NCI-H2227 (cell line): ENCODE measurements around the gene UBASH3A.
A peak's percentile ranks its signal among the peaks of the same experiment; 100 is the strongest.

Experiments used
- DNase-seq: peaks from one replicate; lab custom pipeline; 2025; ENCODE audit not compliant: unreplicated experiment; lab: John Stamatoyannopoulos, UW

Gene UBASH3A

DNA sequence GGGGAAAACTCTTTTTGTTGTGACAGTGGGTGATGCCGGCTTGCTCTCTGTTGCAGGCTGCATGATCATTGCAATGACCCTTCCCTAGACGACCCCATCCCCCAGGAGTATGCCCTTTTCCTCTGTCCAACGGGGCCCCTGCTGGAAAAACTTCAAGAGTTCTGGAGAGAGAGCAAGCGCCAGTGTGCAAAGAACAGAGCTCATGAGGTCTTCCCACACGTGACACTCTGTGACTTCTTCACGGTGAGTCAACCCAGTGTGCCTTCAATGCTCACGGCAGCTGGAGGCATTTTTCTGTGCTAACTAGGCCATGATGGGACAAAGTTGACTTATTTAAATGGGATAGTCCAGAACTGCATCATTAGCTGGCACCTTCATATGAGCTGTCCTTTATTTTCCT, 5.7 kb downstream of the UBASH3A start:
- DNase-seq: no peak

GRCh38 chr21:42411197-42411869, 7.6 kb downstream of the UBASH3A start:
- no peak for DNase-seq

DNA sequence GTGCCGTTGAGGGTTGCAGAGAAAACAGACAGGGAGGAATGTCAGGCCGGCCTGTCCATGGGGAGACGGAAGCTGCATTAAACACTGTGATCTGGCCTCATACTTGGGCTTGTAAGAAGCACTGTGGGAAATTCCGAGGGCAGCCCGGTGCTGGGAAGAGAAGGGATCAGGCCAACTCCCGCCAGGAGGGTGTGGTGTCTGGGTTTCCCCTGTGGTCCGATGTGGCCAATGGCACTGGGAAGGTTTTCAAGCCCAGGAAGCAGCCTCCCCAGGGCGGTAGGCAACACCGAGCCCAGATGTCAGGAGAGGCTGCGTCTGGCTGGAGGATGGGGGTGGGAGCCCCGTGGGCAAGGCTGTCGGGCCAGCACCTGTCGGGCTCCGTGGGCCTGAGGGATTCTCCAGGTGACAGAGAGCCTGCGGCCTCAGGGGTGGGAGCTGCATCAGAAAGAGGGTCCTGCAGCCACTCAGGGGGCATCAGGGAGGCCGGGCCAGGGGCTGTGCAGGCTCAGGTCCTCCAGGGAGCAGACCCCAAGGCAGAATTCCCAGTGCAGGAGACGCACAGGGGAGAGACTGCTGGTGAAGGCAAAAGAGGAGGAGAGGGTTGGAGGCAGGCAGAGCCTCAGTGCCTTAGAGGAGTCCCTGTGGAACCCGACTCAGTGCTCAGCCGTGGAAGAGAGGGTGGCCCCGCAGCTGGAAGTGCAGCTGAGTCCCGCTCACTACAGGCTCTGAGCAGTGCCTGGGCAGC, 8.4 kb downstream of the UBASH3A start:
- DNase-seq: no peak

GRCh38 chr21:42412636-42412933, 8.9 kb downstream of the UBASH3A start:
- no peak for DNase-seq

DNA sequence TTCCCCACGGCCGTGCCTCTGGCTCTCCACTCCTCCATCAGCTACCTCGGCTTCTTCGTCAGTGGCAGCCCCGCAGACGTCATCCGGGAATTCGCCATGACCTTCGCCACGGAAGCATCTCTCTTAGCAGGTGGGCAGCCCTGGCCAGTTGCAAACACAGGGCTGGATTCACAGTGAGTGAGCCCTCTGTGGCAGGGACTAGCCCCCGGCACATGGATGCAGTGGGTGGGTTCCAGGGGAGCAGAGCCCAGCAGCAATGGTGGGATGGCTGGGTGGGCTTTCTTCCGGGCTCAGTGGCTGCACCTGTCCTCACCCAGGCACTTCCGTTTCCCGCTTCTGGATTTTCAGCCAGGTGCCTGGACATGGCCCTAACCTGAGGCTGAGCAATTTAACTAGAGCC, 9.4 kb downstream of the UBASH3A start:
- DNase-seq: no peak

GRCh38 chr21:42413500-42413899, 9.8 kb downstream of the UBASH3A start:
- no peak for DNase-seq

DNA sequence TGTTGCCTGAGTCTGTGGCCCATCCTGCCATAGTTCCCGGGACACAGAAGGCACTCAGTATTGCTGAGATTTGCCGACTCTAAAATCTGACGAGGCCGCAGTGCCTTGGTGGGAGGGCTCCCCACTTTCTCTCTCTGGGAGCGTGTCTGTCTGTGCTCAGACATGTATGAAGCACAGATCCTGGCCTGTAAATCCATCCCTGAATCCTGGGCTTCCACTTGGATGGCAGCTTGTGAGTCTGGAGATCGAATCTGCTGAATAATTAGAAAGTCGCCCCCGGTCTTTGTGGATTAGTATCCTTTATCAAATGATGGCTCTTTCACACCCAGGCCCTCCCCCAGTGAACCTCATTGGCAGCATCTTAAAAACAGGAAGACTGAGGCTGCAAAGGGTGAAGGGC, 10.4 kb downstream of the UBASH3A start:
- no peak for DNase-seq

GRCh38 chr21:42414553-42414927, 10.8 kb downstream of the UBASH3A start:
- DNase-seq: no peak

GRCh38 chr21:42414928-42415769, 11.4 kb downstream of the UBASH3A start:
- DNase-seq: no peak

DNA sequence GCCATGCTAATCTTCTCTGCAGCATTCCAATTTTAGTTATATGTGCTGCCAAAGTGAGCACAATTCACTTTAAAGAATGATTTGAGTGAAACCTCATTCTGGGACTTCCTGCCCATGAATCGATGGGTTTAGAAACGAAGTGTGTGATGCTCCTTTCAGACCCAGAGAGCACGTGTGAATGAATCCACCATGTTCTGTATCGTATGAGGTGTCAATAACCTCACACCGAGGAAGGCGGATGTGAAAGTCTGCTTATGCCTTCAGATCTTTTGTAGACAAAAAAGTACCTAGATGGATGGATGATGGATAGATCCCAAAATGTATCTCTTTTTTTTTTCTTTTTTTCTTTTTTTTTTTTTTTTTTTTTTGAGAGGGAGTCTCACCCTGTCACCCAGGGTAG, 13.8 kb downstream of the UBASH3A start:
- DNase-seq: no peak

DNA sequence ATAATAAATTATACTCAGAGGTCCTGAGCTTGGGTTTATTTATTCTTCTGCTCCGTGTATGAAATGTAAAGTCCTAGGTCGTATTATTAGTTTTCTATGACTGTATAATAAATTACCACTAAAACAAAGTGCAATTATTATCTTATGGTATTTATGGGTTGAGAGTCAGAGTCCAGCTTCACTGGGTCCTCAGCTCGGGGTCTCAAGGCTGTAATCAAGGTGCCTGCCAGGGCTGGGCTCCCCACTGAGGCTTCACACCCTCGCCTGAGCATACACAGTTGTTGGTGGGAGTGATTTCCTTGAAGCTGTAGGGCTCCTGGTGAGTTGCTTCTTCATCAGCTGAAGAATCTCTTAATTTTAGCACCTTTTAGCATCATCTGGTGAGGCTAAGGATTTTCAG, 15.2 kb downstream of the UBASH3A start:
- DNase-seq: no peak

- DNase-seq: no peak
These were observed 16.1 kb downstream of the UBASH3A start for GRCh38 chr21:42419845-42420244.

DNA sequence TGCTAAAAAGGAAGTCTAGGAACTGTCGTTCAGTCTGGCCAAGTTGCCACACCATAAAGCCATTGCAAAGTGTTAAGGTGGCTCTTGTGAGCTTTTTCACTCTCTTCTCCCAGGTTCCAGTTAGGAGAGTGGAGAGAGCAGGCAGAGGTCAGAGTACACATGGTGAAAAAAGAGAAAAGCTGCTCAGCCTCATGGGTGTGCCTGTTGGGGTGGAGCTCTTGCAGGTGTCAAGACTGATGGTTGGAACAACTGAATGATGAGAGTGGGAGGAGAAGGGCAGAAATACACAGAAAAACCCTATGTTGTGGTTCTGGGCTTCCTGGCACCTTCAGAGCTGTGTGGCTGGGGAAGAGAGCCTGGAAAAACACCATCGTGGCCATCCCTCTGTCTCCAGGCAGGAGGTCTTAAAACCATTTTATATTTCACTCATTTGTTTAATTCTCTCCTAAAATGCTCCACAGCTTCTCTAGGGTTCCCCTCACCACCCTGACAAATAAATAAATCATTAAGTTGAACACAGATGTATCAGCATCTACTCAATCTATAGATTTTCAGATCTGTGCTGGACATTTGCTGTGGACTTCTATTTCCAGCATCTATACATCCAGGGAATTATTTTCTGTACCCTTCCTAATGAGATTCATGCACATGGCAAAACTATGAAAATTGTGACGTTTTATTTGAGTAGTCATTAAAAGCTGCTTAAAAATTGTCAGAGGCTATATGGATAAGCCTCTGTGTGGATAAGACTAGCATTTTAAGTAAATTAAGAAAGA, 17.5 kb downstream of the UBASH3A start:
- DNase-seq: no peak

GRCh38 chr21:42423197-42423675, 19.5 kb downstream of the UBASH3A start:
- no peak for DNase-seq

DNA sequence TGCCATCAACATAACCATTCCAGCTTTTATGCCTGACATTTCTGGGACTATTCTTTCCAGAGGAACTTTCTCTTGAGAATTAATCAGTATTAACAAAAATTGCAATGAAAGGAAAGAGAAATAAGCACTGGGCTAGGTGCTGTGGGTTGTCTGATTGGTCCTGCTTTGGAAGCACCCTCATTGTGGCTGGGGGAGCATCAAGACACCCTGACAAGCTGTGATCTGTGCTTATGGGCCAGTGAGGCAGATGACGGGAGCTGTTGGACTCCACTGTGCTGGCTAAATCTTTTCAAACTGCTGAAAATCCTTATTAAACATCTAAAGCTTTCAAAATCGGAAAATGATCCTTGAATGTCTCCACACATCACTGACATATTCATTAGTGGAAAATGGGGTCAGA, 20.0 kb downstream of the UBASH3A start:
- DNase-seq: no peak

- DNase-seq: no peak
These were observed 21.3 kb downstream of the UBASH3A start for GRCh38 chr21:42424914-42425541.

GRCh38 chr21:42425591-42425990, 21.9 kb downstream of the UBASH3A start:
- no peak for DNase-seq

GRCh38 chr21:42426424-42426823, 22.7 kb downstream of the UBASH3A start:
- peak; percentile 10 for DNase-seq

DNA sequence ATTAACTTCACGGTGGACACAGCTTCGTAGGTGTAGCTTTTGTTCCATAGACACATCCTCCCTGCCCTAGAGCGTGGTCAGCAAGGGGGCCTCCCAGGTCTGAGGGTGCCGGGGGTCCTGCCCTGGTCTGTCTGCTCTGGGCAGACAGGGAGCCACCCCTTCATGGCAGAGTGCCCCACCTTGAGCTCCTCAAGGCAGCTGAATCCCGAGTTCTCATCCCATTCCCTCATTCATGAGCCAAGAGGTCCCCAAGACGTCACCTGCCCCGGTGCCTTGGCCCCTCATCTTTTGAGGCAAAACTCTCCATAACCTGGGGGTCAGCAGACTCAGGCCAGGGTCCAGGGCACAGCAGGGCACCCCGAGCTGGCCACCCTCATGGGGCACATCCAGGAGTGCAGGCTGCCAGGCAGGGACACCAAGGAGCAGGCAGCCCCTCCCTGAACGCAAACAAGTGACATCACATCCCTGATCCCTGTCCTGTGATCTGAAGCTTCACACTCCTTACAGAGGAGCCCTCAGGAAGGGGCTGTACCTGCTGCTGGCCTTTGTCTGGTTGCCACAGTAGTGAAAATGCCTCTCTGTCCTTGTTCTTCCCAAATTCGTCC, 23.3 kb downstream of the UBASH3A start:
- no peak for DNase-seq

DNA sequence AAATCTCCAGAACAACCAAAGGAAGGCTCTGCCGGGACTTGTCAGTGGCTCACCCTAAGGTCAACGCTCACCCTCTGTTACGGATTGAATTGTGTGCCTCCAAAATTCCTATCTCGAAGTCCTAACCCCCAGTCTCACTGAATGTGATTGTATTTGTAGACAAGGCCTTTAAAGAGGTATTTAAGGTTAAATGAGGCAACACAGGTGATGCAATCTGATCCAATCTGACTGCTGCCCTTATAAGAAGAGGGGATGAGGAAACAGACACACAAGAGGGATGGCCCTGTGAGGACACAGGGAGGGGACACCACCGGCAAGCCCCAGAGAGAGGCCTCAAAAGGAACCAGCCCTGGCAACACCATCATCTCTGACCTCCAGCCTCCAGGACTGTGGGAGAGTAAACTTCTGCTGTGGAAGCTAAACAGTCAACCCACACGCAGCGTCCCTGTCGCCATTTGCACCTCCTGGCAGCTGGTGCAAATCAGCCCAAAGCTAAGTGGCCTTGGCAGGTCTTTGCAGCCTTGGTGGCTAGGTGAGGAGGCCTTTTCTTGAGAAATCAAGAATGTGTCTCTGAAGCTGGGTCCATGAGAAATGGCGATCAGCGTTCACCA, 24.2 kb downstream of the UBASH3A start:
- DNase-seq: no peak
